ENCODE results near the gene TUSC2.

GRCh38 chr3:50325113-50325480 is 2.9 kb downstream of the TUSC2 start:
- TF ChIP-seq, protein P1, sequence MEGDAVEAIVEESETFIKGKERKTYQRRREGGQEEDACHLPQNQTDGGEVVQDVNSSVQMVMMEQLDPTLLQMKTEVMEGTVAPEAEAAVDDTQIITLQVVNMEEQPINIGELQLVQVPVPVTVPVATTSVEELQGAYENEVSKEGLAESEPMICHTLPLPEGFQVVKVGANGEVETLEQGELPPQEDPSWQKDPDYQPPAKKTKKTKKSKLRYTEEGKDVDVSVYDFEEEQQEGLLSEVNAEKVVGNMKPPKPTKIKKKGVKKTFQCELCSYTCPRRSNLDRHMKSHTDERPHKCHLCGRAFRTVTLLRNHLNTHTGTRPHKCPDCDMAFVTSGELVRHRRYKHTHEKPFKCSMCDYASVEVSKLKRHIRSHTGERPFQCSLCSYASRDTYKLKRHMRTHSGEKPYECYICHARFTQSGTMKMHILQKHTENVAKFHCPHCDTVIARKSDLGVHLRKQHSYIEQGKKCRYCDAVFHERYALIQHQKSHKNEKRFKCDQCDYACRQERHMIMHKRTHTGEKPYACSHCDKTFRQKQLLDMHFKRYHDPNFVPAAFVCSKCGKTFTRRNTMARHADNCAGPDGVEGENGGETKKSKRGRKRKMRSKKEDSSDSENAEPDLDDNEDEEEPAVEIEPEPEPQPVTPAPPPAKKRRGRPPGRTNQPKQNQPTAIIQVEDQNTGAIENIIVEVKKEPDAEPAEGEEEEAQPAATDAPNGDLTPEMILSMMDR (IDR thresholded peaks at IDR 0.05; ENCODE audit: low read length) = no peak
- TF ChIP-seq EZH2 (optimal IDR thresholded peaks at IDR 0.05; ENCODE audit: low read depth, low read length) = no peak

Data from MM.1S (cell line).